BJ (cell line): ENCODE data around the gene KLK3. TPM values are rescaled to one million over a fixed set of nuclear protein-coding genes. Genes with fewer than 3 reads are reported as not detected.

Source experiments
- CTCF ChIA-PET: fragments of 350-600 bp; formaldehyde crosslinking; extraction: SDS; loops from one replicate; lab custom pipeline; 2021; ENCODE audit warnings: antibody characterized with exemption, inconsistent platforms; lab: Yijun Ruan, JAX
- POLR2A ChIA-PET: fragments of 300-600 bp; sonication (Branson Sonifier 250); formaldehyde crosslinking; extraction: SDS; loops from one replicate; lab custom pipeline; 2021; ENCODE audit warnings: antibody characterized with exemption; lab: Charles Lee
- DNase-seq: peaks from one replicate; pipeline ENCODE4 v3.0.0-alpha.2; 2011; ENCODE audit warnings: low read depth
- H3K27me3 ChIP-seq: 2 replicates; pipeline ENCODE4 v1.6.0; 2011; ENCODE audit warnings: low read length; ENCODE audit not compliant: control insufficient read depth, insufficient read depth
- H3K36me3 ChIP-seq: 2 replicates; pipeline ENCODE4 v1.5.1; 2011; ENCODE audit warnings: low read length; ENCODE audit not compliant: control insufficient read depth, insufficient read depth
- H3K4me3 ChIP-seq: 2 replicates; pipeline ENCODE4 v1.5.1; 2011; ENCODE audit warnings: low read depth, mild to moderate bottlenecking, control low read depth, low read length
- CTCF ChIP-seq: IDR thresholded peaks from 2 replicates; pipeline ENCODE4 v1.5.1; 2011; ENCODE audit warnings: low read depth, mild to moderate bottlenecking, control low read depth, inconsistent platforms, low read length, moderate library complexity; ENCODE audit not compliant: insufficient read depth
- polyA plus RNA-seq: library from polyadenylated mRNA; depleted of rRNA; stranded (reverse); fragments of >200 nt; gene quantifications from 2 replicates; pipeline ENCODE4 v1.2.3, GENCODE V29; 2011

Gene KLK3
- polyA plus RNA-seq, 1 experiment, result not detected

GRCh38 chr19:50832666-50833065 lies 22.0 kb upstream of the KLK3 start:
- POLR2A ChIA-PET, result no interaction called here
- no peak for DNase-seq

GRCh38 chr19:50833117-50833801 lies 21.5 kb upstream of the KLK3 start, which contains the start of gene KLK15:
Gene KLK15, minus strand, starts transcription at chr19:50833574. Its CDS starts 2,082 bp downstream, at chr19:50831492.
- ChIA-PET POLR2A (no interaction called here), CTCF (interaction anchor here (0.5 kb wide), 1 partner anchor 13 kb away, joined by 3 read pairs; no protein-coding TSS in a partner anchor)
- H3K27me3 ChIP-seq, result no peaks in the 10 kb centered on the region

More at GRCh38 chr19:50832666-50833065, 22.0 kb upstream of the KLK3 start:
- CTCF ChIA-PET, result interaction anchor here (0.5 kb wide), 1 partner anchor 13 kb away, joined by 3 read pairs; no protein-coding TSS in a partner anchor
- no peak overlapping the region for H3K4me3 ChIP-seq
- H3K27me3 ChIP-seq, result no peaks in the 10 kb centered on the region
- no peak for TF ChIP-seq CTCF
- H3K36me3 ChIP-seq, result no peaks in the 10 kb centered on the region

GRCh38 chr19:50833802-50834167 lies 20.9 kb upstream of the KLK3 start:
- Histone ChIP-seq H3K27me3 (no peaks in the 10 kb centered on the region), H3K36me3 (no peaks in the 10 kb centered on the region), H3K4me3 (no peak overlapping the region)
- no peak for TF ChIP-seq CTCF
- CTCF ChIA-PET, result no interaction called here
- POLR2A ChIA-PET, result no interaction called here
- DNase-seq, result no peak

More at GRCh38 chr19:50833117-50833801, 21.5 kb upstream of the KLK3 start, which contains the start of gene KLK15:
- no peak within 1 kb of the TSS for H3K4me3 ChIP-seq
- no peaks in the 10 kb centered on the region for H3K36me3 ChIP-seq
- DNase-seq, result no peak
- no peak for TF ChIP-seq CTCF

- TF ChIP-seq CTCF, result no peak
- H3K36me3 ChIP-seq, result no peaks in the 10 kb centered on the region
- DNase-seq, result no peak
- peak overlapping the region; percentile 49 for H3K4me3 ChIP-seq
- no peaks in the 10 kb centered on the region for H3K27me3 ChIP-seq
- ChIA-PET POLR2A (no interaction called here), CTCF (no interaction called here)
Measured at GRCh38 chr19:50835103-50835784, 19.5 kb upstream of the KLK3 start.

GRCh38 chr19:50835785-50836542 lies 18.8 kb upstream of the KLK3 start:
- CTCF ChIA-PET, result no interaction called here
- TF ChIP-seq CTCF, result no peak
- Histone ChIP-seq H3K36me3 (no peaks in the 10 kb centered on the region), H3K27me3 (no peaks in the 10 kb centered on the region), H3K4me3 (peak overlapping the region; percentile 49)
- no peak for DNase-seq
- POLR2A ChIA-PET, result no interaction called here
